Vagina (tissue), 2 donors: Measurements from ENCODE around the gene CRMP1. TPM values are rescaled to one million over a fixed set of nuclear protein-coding genes. Genes with fewer than 3 reads are reported as not detected.
A peak's percentile ranks its signal among the peaks of the same experiment; 100 is the strongest.
"Not testable (repeated sequence)": the region's sequence is repeated elsewhere in the genome, so short reads cannot be mapped to it uniquely, and the experiment has no call there.

ENCODE experiments used
- DNase-seq, 2 donors: peaks; one replicate each; pipeline ENCODE4 v3.0.0-alpha.2; 2017; ENCODE audit errors: extremely low spot score in 2 of 2
- H3K27ac ChIP-seq: fragments of 200-600 bp; sonication (generic); one replicate; pipeline ENCODE4 v1.5.1; 2019
- H3K27me3 ChIP-seq: fragments of 200-600 bp; sonication (generic); one replicate; pipeline ENCODE4 v1.5.1; 2019
- H3K36me3 ChIP-seq, 2 donors: fragments of 200-600 bp; sonication (generic); one replicate each; pipeline ENCODE4 v1.5.1; 2017 to 2019
- H3K4me1 ChIP-seq: fragments of 200-600 bp; sonication (generic); one replicate; pipeline ENCODE4 v1.5.1; 2019
- H3K4me3 ChIP-seq, 2 donors: fragments of 200-600 bp; sonication (generic); 1 replicate in 1 of 2; 2 replicates in 1 of 2; pipeline ENCODE4 v1.5.1; 2016 to 2019
- H3K9me3 ChIP-seq: fragments of 200-600 bp; sonication (generic); one replicate; pipeline ENCODE4 v1.5.1; 2019
- POLR2A ChIP-seq, 2 donors: fragments of 450-650 bp; IDR thresholded peaks; one replicate each; pipeline ENCODE4 v1.6.1; 2017; ENCODE audit warnings: antibody characterized with exemption in 2 of 2, mild to moderate bottlenecking in 2 of 2, moderate library complexity in 2 of 2
- POLR2AphosphoS5 ChIP-seq, 2 donors: sonication (generic); formaldehyde crosslinking; IDR thresholded peaks; one replicate each; pipeline ENCODE4 v1.9.0; 2017; ENCODE audit warnings: antibody characterized with exemption in 2 of 2, mild to moderate bottlenecking in 2 of 2, low read depth in 1 of 2; ENCODE audit not compliant: insufficient read depth in 1 of 2
- intact Hi-C: fragments of 100-400 bp; cut with DNase I; formaldehyde crosslinking; loops from one replicate; pipeline ENCODE4 v1.15.1; 2023
- total RNA-seq: library from RNA; depleted of rRNA; stranded (reverse); fragments of >200 nt; gene quantifications from one replicate; pipeline ENCODE4 v1.2.3, GENCODE V29; 2016
- TF ChIP-seq, protein P1 (sequence below), 3 experiments: fragments of 450-650 bp in 2 of 3; fragments of 200-600 bp in 1 of 3; sonication (generic) in 1 of 3; IDR thresholded peaks; one replicate each; pipeline ENCODE4 v1.5.1; 2017 to 2019; ENCODE audit warnings: antibody characterized with exemption in 3 of 3, mild to moderate bottlenecking in 2 of 3, moderate library complexity in 2 of 3

CRMP1 gene
- total RNA-seq, 1 donor from 2014 or later, result 3.4 TPM

DNA sequence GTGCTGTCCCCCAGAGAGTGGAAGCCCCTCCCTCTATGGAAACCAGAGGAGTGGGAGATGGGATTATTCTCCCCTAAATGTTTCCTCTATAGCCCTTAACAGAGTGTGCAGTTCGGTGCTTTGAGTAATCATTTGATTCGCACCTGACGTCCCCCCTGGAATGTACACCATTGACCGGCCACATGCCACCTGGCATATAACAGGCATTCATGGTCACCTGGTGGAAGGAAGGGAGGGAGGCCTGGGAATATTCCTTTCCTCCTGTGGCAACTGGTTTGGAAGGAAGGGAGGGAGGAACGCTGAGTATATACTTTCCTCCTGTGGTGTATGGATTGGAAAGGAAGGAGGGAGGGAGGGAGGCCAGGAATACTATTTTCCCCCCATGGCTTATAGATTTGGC lies 77.2 kb downstream of the CRMP1 start:
- Histone ChIP-seq H3K27me3 (no peaks in the 10 kb centered on the region), H3K27ac (no peak overlapping the region), H3K36me3 (peaks cover 0 to 13% of the 10 kb centered on the region in 2 donors), H3K4me1 (no peaks in the 10 kb centered on the region), H3K9me3 (no peaks in the 10 kb centered on the region), H3K4me3 (no peak overlapping the region)
- intact Hi-C loops, result loop anchor here (1.0 kb wide), 1 partner anchor 47 kb away; no protein-coding TSS in a partner anchor
- no peak for DNase-seq
- TF ChIP-seq, protein P1, sequence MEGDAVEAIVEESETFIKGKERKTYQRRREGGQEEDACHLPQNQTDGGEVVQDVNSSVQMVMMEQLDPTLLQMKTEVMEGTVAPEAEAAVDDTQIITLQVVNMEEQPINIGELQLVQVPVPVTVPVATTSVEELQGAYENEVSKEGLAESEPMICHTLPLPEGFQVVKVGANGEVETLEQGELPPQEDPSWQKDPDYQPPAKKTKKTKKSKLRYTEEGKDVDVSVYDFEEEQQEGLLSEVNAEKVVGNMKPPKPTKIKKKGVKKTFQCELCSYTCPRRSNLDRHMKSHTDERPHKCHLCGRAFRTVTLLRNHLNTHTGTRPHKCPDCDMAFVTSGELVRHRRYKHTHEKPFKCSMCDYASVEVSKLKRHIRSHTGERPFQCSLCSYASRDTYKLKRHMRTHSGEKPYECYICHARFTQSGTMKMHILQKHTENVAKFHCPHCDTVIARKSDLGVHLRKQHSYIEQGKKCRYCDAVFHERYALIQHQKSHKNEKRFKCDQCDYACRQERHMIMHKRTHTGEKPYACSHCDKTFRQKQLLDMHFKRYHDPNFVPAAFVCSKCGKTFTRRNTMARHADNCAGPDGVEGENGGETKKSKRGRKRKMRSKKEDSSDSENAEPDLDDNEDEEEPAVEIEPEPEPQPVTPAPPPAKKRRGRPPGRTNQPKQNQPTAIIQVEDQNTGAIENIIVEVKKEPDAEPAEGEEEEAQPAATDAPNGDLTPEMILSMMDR (IDR thresholded peaks at IDR 0.05), result no peak
- TF ChIP-seq POLR2AphosphoS5 (IDR thresholded peaks at IDR 0.05; ENCODE audit: insufficient read depth in 1 of 2, low read depth in 1 of 2), result no peak
- no peak for TF ChIP-seq POLR2A (IDR thresholded peaks at IDR 0.05)

DNA sequence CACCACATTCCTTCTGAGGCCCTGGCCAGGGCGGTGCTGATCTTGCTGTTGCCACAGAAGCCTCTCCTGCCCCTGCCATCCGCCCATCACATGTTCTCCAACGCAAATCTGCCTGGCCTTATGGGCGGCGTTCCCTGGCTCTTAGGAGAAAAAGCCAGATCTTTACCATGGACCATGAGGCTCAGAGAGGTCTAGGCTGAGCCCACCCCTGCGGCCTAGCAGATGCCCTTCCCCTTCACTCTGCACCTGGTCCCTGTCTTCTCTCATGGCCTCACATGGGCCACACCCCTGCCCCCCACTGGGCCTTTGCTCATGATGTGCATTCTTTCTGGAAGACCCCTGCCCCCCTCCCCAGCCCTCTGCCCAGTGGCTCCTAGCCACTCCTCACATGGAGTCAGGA lies 78.5 kb downstream of the CRMP1 start:
- Histone ChIP-seq H3K36me3 (peaks cover 0 to 20% of the 10 kb centered on the region in 2 donors), H3K27me3 (no peaks in the 10 kb centered on the region), H3K27ac (no peak overlapping the region), H3K4me1 (no peaks in the 10 kb centered on the region), H3K4me3 (no peak overlapping the region), H3K9me3 (no peaks in the 10 kb centered on the region)
- no peak for DNase-seq
- TF ChIP-seq, protein P1 (IDR thresholded peaks at IDR 0.05), result no peak
- TF ChIP-seq POLR2A (IDR thresholded peaks at IDR 0.05), result no peak
- TF ChIP-seq POLR2AphosphoS5 (IDR thresholded peaks at IDR 0.05; ENCODE audit: insufficient read depth in 1 of 2, low read depth in 1 of 2), result no peak
- intact Hi-C loops, result no loop called here

DNA sequence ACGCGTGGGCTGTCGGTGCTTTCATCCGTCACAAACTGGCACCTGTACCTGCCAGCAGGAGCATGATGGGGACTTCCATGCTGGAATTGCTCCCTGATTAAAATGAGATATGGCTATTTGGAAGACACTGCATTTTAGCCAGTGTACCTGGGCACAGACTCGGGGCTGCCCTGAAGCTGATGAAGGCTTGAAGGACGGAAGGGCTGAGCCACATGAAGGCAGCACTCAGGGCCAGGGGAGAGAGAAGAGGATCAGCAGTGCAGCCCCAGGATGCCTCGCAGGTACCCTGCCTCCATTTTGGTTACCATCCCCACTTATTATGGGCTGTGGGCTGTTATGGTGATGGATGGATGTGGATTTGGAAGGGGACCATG lies 79.0 kb downstream of the CRMP1 start:
- no peaks in the 10 kb centered on the region for H3K9me3 ChIP-seq
- no peak for DNase-seq
- no peaks in the 10 kb centered on the region for H3K27me3 ChIP-seq
- no peak overlapping the region for H3K27ac ChIP-seq
- peaks cover 0 to 21% of the 10 kb centered on the region in 2 donors for H3K36me3 ChIP-seq
- intact Hi-C loops, result no loop called here
- TF ChIP-seq, protein P1 (IDR thresholded peaks at IDR 0.05), result no peak
- TF ChIP-seq POLR2A (IDR thresholded peaks at IDR 0.05) (no peak), POLR2AphosphoS5 (IDR thresholded peaks at IDR 0.05; ENCODE audit: insufficient read depth in 1 of 2, low read depth in 1 of 2) (no peak)
- no peak overlapping the region for H3K4me3 ChIP-seq
- H3K4me1 ChIP-seq, result no peaks in the 10 kb centered on the region

DNA sequence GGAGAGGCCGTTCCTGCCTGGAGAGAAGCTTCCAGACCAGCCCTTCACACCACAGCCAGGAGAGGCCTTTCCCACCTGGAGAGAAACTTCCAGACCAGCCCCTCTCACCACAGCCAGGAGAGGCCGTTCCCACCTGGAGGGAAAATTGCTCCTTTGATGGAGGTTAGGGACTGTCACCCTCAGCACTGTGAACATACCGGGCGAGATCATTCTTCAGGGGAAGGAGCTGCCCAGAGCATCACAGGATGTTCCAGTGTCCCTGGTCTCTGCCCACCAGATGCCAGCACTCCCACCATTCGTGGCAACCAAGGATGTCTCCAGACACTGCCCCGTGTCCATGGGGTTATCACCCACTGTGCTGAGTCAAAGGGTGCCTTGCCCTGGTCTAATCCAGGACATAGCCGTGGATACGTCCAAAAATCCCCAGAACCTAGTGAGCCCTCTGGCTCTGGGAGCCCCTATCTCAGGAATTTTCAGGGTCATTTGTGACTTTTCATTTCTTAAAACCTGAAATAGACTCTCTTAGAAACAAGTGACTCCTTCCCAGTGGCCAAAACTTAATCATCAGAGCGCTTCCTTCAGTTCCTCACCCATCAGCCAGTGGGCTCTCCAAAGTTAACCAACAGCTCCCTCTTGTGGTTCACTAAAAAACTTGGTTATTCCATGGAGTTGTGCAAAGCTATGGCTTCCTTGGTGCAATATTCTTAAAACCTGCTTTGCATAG lies 80.2 kb downstream of the CRMP1 start:
- H3K4me3 ChIP-seq, result no peak overlapping the region
- H3K36me3 ChIP-seq, result peaks cover 0 to 29% of the 10 kb centered on the region in 2 donors
- intact Hi-C loops, result no loop called here
- H3K27ac ChIP-seq, result no peak overlapping the region
- no peaks in the 10 kb centered on the region for H3K9me3 ChIP-seq
- H3K4me1 ChIP-seq, result no peaks in the 10 kb centered on the region
- no peak for DNase-seq
- TF ChIP-seq, protein P1 (IDR thresholded peaks at IDR 0.05), result peak; percentile 36 to 76 (median 71)
- no peak for TF ChIP-seq POLR2A (IDR thresholded peaks at IDR 0.05)
- TF ChIP-seq POLR2AphosphoS5 (IDR thresholded peaks at IDR 0.05; ENCODE audit: insufficient read depth in 1 of 2, low read depth in 1 of 2), result no peak
- no peaks in the 10 kb centered on the region for H3K27me3 ChIP-seq

DNA sequence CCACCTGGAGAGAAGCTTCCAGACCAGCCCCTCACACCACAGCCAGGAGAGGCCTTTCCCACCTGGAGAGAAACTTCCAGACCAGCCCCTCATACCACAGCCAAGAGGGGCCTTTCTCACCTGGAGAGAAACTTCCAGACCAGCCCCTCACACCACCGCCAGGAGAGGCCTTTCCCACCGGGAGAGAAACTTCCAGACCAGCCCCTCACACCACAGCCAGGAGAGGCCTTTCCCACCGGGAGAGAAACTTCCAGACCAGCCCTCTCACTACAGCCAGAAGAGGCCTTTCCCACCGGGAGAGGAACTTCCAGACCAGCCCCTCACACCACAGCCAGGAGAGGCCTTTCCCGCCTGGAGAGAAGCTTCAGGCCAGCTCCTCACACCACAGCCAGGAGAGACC lies 80.8 kb downstream of the CRMP1 start:
- H3K27me3 ChIP-seq, H3K4me1 ChIP-seq, H3K9me3 ChIP-seq, H3K27ac ChIP-seq, intact Hi-C loops, H3K4me3 ChIP-seq, DNase-seq: not testable (repeated sequence)
- peaks cover 0 to 29% of the 10 kb centered on the region in 2 donors for H3K36me3 ChIP-seq
